GM10266 (cell line): ENCODE results near the gene STAC2.

Experiments used
- DNase-seq: peaks from one replicate; pipeline ENCODE4 v3.0.0; 2012; ENCODE audit errors: extremely low spot score
- CTCF ChIP-seq: IDR thresholded peaks from 2 replicates; pipeline ENCODE4 v1.5.1; 2012; ENCODE audit warnings: mild to moderate bottlenecking, low read depth; ENCODE audit not compliant: control insufficient read depth, insufficient read depth; ENCODE audit errors: missing control alignments

The STAC2 gene

GRCh38 chr17:39194089-39194984 lies 31.4 kb downstream of the STAC2 start:
- DNase-seq: no peak
- no peak for TF ChIP-seq CTCF

- no peak for TF ChIP-seq CTCF
- DNase-seq: no peak
Observed at GRCh38 chr17:39193346-39193745, 32.4 kb downstream of the STAC2 start.

- TF ChIP-seq CTCF: no peak
- no peak for DNase-seq
Observed at GRCh38 chr17:39192901-39193300, 32.8 kb downstream of the STAC2 start.

GRCh38 chr17:39191750-39192510 lies 33.8 kb downstream of the STAC2 start:
- TF ChIP-seq CTCF: no peak
- DNase-seq: no peak

GRCh38 chr17:39187152-39187830 lies 38.5 kb downstream of the STAC2 start:
- DNase-seq: no peak
- TF ChIP-seq CTCF: no peak

GRCh38 chr17:39186481-39187002 lies 39.2 kb downstream of the STAC2 start:
- DNase-seq: no peak
- no peak for TF ChIP-seq CTCF

GRCh38 chr17:39183720-39184119 lies 42.0 kb downstream of the STAC2 start:
- DNase-seq: no peak
- TF ChIP-seq CTCF: no peak
